ENCODE data around the gene MAD1L1.

Gene MAD1L1

GRCh38 chr7:2130096-2130375, 102.7 kb downstream of the MAD1L1 start:
- no peak for DNase-seq (ENCODE audit: low spot score)
- TF ChIP-seq CTCF (conservative IDR thresholded peaks at IDR 0.05; ENCODE audit: low read depth), result no peak
- ChIA-PET POLR2A (ENCODE audit: low non-redundant PET) (no interaction called here), CTCF (no interaction called here)
- H3K27ac ChIP-seq, result no peak overlapping the region

- TF ChIP-seq CTCF (conservative IDR thresholded peaks at IDR 0.05; ENCODE audit: low read depth), result no peak
- ChIA-PET POLR2A (ENCODE audit: low non-redundant PET) (no interaction called here), CTCF (no interaction called here)
- H3K27ac ChIP-seq, result peak overlapping the region; percentile 15
- no peak for DNase-seq (ENCODE audit: low spot score)
These were observed 103.2 kb downstream of the MAD1L1 start for GRCh38 chr7:2129323-2130095.

GRCh38 chr7:2128601-2129322, 104.0 kb downstream of the MAD1L1 start:
- DNase-seq (ENCODE audit: low spot score), result no peak
- no peak for TF ChIP-seq CTCF (conservative IDR thresholded peaks at IDR 0.05; ENCODE audit: low read depth)
- CTCF ChIA-PET, result no interaction called here
- POLR2A ChIA-PET (ENCODE audit: low non-redundant PET), result no interaction called here
- peak overlapping the region; percentile 15 for H3K27ac ChIP-seq

- H3K27ac ChIP-seq, result no peak overlapping the region
- ChIA-PET CTCF (no interaction called here), POLR2A (ENCODE audit: low non-redundant PET) (no interaction called here)
- no peak for DNase-seq (ENCODE audit: low spot score)
- no peak for TF ChIP-seq CTCF (conservative IDR thresholded peaks at IDR 0.05; ENCODE audit: low read depth)
These were observed 106.1 kb downstream of the MAD1L1 start for GRCh38 chr7:2126621-2127020.

- CTCF ChIA-PET, result no interaction called here
These were observed 106.8 kb downstream of the MAD1L1 start for GRCh38 chr7:2125931-2126330.

More at GRCh38 chr7:2125931-2126330, 106.8 kb downstream of the MAD1L1 start:
- no peak for TF ChIP-seq CTCF (conservative IDR thresholded peaks at IDR 0.05; ENCODE audit: low read depth)
- POLR2A ChIA-PET (ENCODE audit: low non-redundant PET), result no interaction called here
- no peak overlapping the region for H3K27ac ChIP-seq
- DNase-seq (ENCODE audit: low spot score), result no peak

All from RWPE1 (cell line).